Fibroblast of the aortic adventitia (primary cell): ENCODE data around the gene MYOM3. TPM values are rescaled to one million over a fixed set of nuclear protein-coding genes. Genes with fewer than 3 reads are reported as not detected.
"Not testable (repeated sequence)": the region's sequence is repeated elsewhere in the genome, so short reads cannot be mapped to it uniquely, and the experiment has no call there.

Experiments used
- DNase-seq: peaks from one replicate; pipeline ENCODE4 v3.0.0-alpha.2; 2010; ENCODE audit warnings: low read depth
- H3K4me3 ChIP-seq: 2 replicates; pipeline ENCODE4 v1.5.1; 2011; ENCODE audit warnings: low read depth, mild to moderate bottlenecking, control low read depth, low read length, moderate library complexity
- total RNA-seq: library from RNA; depleted of rRNA; stranded (reverse); fragments of >200 nt; gene quantifications from 2 replicates; pipeline ENCODE4 v1.2.3, GENCODE V29; 2012; ENCODE audit warnings: low replicate concordance
- TF ChIP-seq, protein P1 (sequence below): IDR thresholded peaks from 2 replicates; pipeline ENCODE4 v1.5.1; 2011; ENCODE audit warnings: mild to moderate bottlenecking, low read length, control low read depth, inconsistent platforms; ENCODE audit not compliant: insufficient read depth

The MYOM3 gene
- total RNA-seq, 1 donor = under 0.01 TPM

DNA sequence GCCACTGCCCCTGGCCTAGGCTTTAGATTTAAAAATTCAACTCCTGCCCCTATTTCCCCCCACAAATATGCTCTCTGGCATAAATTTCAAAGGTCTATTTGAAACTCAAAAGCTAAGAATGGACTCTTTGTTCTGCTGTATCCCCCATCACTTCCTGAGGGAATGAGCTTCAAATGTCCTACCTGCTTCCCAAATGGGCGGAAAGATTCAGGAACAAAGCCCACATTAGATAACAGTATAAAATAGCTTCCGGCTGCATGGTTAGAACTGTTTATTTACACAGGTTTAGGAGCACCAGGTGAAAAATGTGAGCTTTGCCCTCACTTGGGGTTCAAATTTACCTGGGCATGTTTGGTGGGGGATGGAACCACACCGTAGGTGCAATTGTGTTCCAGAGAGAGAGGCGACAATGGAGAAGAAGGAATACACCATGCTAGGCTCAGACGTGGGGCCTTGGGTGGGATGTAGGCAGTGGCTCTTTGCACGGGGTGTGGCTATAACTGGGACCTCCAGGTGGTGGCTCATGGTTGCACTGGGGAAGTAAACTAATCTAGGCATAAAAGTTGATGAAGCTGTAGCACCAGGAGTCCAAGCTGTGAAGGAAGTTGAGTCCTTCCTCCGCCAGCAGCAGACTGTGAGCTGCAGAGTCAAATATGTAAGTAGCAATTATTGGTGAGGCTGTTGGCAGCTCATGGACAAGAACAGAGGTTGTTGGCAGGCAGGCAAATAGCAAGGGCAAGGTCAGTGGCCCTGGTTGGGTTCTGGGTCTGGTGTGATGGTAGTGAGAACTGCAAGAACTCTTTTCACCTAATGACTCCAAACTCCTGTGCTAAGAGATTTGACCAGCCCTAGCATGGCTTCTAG lies 90.3 kb downstream of the MYOM3 start:
- TF ChIP-seq, protein P1, sequence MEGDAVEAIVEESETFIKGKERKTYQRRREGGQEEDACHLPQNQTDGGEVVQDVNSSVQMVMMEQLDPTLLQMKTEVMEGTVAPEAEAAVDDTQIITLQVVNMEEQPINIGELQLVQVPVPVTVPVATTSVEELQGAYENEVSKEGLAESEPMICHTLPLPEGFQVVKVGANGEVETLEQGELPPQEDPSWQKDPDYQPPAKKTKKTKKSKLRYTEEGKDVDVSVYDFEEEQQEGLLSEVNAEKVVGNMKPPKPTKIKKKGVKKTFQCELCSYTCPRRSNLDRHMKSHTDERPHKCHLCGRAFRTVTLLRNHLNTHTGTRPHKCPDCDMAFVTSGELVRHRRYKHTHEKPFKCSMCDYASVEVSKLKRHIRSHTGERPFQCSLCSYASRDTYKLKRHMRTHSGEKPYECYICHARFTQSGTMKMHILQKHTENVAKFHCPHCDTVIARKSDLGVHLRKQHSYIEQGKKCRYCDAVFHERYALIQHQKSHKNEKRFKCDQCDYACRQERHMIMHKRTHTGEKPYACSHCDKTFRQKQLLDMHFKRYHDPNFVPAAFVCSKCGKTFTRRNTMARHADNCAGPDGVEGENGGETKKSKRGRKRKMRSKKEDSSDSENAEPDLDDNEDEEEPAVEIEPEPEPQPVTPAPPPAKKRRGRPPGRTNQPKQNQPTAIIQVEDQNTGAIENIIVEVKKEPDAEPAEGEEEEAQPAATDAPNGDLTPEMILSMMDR = no peak
- no peak overlapping the region for H3K4me3 ChIP-seq
- no peak for DNase-seq

- no peak overlapping the region for H3K4me3 ChIP-seq
- no peak for DNase-seq
- TF ChIP-seq, protein P1 = no peak
These were observed 91.5 kb downstream of the MYOM3 start for GRCh38 chr1:24020470-24020869.

- TF ChIP-seq, protein P1 = no peak
- peak; percentile 89 for DNase-seq
- H3K4me3 ChIP-seq = no peak overlapping the region
These were observed 91.9 kb downstream of the MYOM3 start for GRCh38 chr1:24020025-24020424.

GRCh38 chr1:24018611-24019580 lies 93.0 kb downstream of the MYOM3 start:
- peak overlapping the region; percentile 28 for H3K4me3 ChIP-seq
- peak; percentile 100 for DNase-seq
- TF ChIP-seq, protein P1 = no peak

DNA sequence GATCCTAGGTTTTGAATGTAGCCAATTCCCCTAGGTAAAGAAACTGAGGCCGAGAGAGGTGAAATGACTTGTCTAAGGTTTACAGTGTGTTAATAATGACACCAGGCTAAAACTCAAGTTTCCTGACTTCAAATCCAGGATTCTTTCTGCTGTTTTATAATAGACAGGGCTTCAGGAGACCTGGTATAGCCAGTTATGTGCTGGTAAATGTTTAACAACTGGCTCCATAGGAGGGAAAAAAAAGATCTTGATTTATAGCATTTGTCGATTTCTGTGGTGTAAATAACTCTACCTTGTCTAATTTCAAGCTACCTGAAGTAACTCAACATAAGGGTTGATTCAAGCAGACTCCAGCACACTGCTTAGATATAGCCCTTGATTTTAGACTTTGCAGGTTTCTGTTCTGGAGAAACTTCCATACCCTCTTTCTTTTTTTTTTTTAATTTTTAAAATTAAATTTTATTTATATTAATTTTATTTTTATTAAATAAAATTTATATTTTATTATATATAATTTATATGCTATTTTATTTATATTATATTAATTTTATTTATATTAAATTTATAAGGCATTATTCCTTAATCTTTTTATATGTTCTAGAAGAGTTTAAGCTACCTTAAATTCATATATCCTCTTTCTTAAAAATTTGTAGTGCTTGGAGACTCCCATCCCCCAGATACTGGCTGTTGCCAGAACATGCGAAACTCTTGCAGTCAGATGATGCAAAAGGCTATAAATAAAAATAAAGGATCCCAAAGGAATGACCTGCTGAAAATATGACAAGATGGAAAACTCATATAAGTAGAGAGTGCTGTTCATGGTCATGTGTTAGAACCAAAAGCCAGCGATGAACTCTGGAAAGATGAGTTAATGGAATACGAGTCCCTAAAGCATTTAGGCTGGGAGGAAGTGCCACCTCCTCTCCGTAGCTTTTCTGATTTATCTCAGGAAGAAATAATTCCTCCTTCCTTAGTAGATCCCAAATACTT lies 96.4 kb downstream of the MYOM3 start:
- TF ChIP-seq, protein P1 = no peak
- H3K4me3 ChIP-seq = no peak overlapping the region

DNA sequence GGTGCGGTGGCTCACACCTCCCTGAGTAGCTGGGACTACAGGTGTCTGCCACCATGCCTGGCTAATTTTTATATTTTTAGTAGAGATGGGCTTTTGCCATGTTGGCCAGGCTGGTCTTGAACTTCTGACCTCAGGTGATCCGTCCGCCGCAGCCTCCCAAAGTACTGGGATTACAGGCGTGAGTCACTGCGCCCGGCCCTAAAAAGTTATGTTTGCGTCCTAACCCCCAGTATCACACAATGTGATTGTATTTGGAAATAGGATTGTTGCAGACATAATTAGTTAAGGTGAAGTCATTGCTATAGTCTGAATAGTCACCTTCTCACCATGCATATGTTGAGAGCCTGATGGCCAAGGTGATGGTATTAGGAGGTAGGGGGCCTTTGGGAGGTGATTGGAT lies 99.1 kb downstream of the MYOM3 start:
- DNase-seq, H3K4me3 ChIP-seq: not testable (repeated sequence)

More for the DNA sequence above, 96.4 kb downstream of the MYOM3 start:
- peak; percentile 93 for DNase-seq
